HAP-1 (cell line): ENCODE measurements around the gene SCLT1.

Source experiments
- DNase-seq, 2 experiments: peaks; one replicate each; pipeline ENCODE4 v3.0.0-alpha.2; 2016 to 2020; ENCODE audit warnings: low spot score in 2 of 2
- H3K27me3 ChIP-seq: fragments of 250-450 bp; sonication (Bioruptor Pico); 2 replicates; pipeline ENCODE4 v1.5.1; 2020; ENCODE audit warnings: low read depth, mild to moderate bottlenecking, moderate library complexity
- H3K36me3 ChIP-seq: fragments of 250-450 bp; sonication (Bioruptor Pico); replicated peaks from 2 replicates; pipeline ENCODE4 v1.5.1; 2020; ENCODE audit warnings: mild to moderate bottlenecking
- H3K4me1 ChIP-seq: fragments of 250-450 bp; sonication (Bioruptor Pico); 2 replicates; pipeline ENCODE4 v1.5.1; 2020; ENCODE audit warnings: mild to moderate bottlenecking
- H3K4me3 ChIP-seq: fragments of 250-450 bp; sonication (Bioruptor Pico); 2 replicates; pipeline ENCODE4 v1.5.1; 2020; ENCODE audit warnings: mild to moderate bottlenecking, moderate library complexity
- H3K9me3 ChIP-seq: fragments of 250-450 bp; sonication (Bioruptor Pico); 2 replicates; pipeline ENCODE4 v1.5.1; 2020; ENCODE audit warnings: mild to moderate bottlenecking, moderate library complexity
- in situ Hi-C: fragments of 300-500 bp; cut with MboI; formaldehyde crosslinking; loops from 3 replicates; pipeline ENCODE4 v1.14.3; 2020; ENCODE audit warnings: low sequenced_read_pairs, inconsistent platforms, mixed read lengths

Gene SCLT1

GRCh38 chr4:128868758-128869157, 224.6 kb downstream of the SCLT1 start:
- no peaks in the 10 kb centered on the region for H3K27me3 ChIP-seq
- H3K36me3 ChIP-seq, result peaks cover 81% of the 10 kb centered on the region
- no peak for DNase-seq
- H3K4me1 ChIP-seq, result no peaks in the 10 kb centered on the region
- no peak overlapping the region for H3K4me3 ChIP-seq
- no peaks in the 10 kb centered on the region for H3K9me3 ChIP-seq
- in situ Hi-C loops, result loop anchor here (10.0 kb wide), 2 partner anchors 414 to 674 kb away; no protein-coding TSS in a partner anchor

- in situ Hi-C loops, result loop anchor here (10.0 kb wide), 2 partner anchors 412 to 672 kb away; no protein-coding TSS in a partner anchor
These were observed 226.6 kb downstream of the SCLT1 start for GRCh38 chr4:128866691-128867090.

GRCh38 chr4:128866269-128866668, 227.1 kb downstream of the SCLT1 start:
- no peak for DNase-seq
- peaks cover 78% of the 10 kb centered on the region for H3K36me3 ChIP-seq
- no peak overlapping the region for H3K4me3 ChIP-seq
- H3K27me3 ChIP-seq, result no peaks in the 10 kb centered on the region
- in situ Hi-C loops, result loop anchor here (10.0 kb wide), 2 partner anchors 411 to 671 kb away; no protein-coding TSS in a partner anchor
- H3K4me1 ChIP-seq, result no peaks in the 10 kb centered on the region
- no peaks in the 10 kb centered on the region for H3K9me3 ChIP-seq

More at GRCh38 chr4:128866691-128867090, 226.6 kb downstream of the SCLT1 start:
- H3K4me3 ChIP-seq, result no peak overlapping the region
- no peaks in the 10 kb centered on the region for H3K4me1 ChIP-seq
- H3K9me3 ChIP-seq, result no peaks in the 10 kb centered on the region
- no peaks in the 10 kb centered on the region for H3K27me3 ChIP-seq
- peaks cover 77% of the 10 kb centered on the region for H3K36me3 ChIP-seq
- no peak for DNase-seq

GRCh38 chr4:128865132-128865531, 228.2 kb downstream of the SCLT1 start:
- DNase-seq, result no peak
- Histone ChIP-seq H3K4me3 (no peak overlapping the region), H3K4me1 (no peaks in the 10 kb centered on the region), H3K36me3 (peaks cover 79% of the 10 kb centered on the region), H3K9me3 (no peaks in the 10 kb centered on the region), H3K27me3 (no peaks in the 10 kb centered on the region)
- in situ Hi-C loops, result loop anchor here (10.0 kb wide), 2 partner anchors 410 to 670 kb away; no protein-coding TSS in a partner anchor

- peak; percentile 71 to 91 for DNase-seq
- in situ Hi-C loops, result loop anchor here (5.0 to 10.0 kb wide), 3 partner anchors 296 to 669 kb away; no protein-coding TSS in a partner anchor
- Histone ChIP-seq H3K36me3 (peaks cover 77% of the 10 kb centered on the region), H3K4me3 (no peak overlapping the region), H3K4me1 (no peaks in the 10 kb centered on the region), H3K27me3 (no peaks in the 10 kb centered on the region), H3K9me3 (no peaks in the 10 kb centered on the region)
These were observed 229.8 kb downstream of the SCLT1 start for GRCh38 chr4:128863312-128864075.

GRCh38 chr4:128862608-128863311, 230.6 kb downstream of the SCLT1 start:
- in situ Hi-C loops, result loop anchor here (5.0 to 10.0 kb wide), 3 partner anchors 295 to 668 kb away; no protein-coding TSS in a partner anchor
- DNase-seq, result no peak
- no peaks in the 10 kb centered on the region for H3K4me1 ChIP-seq
- no peaks in the 10 kb centered on the region for H3K27me3 ChIP-seq
- H3K9me3 ChIP-seq, result no peaks in the 10 kb centered on the region
- peaks cover 76% of the 10 kb centered on the region for H3K36me3 ChIP-seq
- no peak overlapping the region for H3K4me3 ChIP-seq

GRCh38 chr4:128861856-128862518, 231.4 kb downstream of the SCLT1 start:
- H3K4me1 ChIP-seq, result no peaks in the 10 kb centered on the region
- no peaks in the 10 kb centered on the region for H3K27me3 ChIP-seq
- in situ Hi-C loops, result loop anchor here (5.0 to 10.0 kb wide), 3 partner anchors 295 to 667 kb away; no protein-coding TSS in a partner anchor
- H3K36me3 ChIP-seq, result peaks cover 76% of the 10 kb centered on the region
- DNase-seq, result no peak
- H3K4me3 ChIP-seq, result no peak overlapping the region
- no peaks in the 10 kb centered on the region for H3K9me3 ChIP-seq

- peaks cover 84% of the 10 kb centered on the region for H3K36me3 ChIP-seq
These were observed 233.3 kb downstream of the SCLT1 start for GRCh38 chr4:128859887-128860677.

GRCh38 chr4:128858879-128859671, 234.3 kb downstream of the SCLT1 start:
- H3K4me1 ChIP-seq, result no peaks in the 10 kb centered on the region
- no peaks in the 10 kb centered on the region for H3K9me3 ChIP-seq
- in situ Hi-C loops, result no loop called here
- DNase-seq, result no peak
- H3K27me3 ChIP-seq, result no peaks in the 10 kb centered on the region
- H3K36me3 ChIP-seq, result peaks cover 88% of the 10 kb centered on the region
- no peak overlapping the region for H3K4me3 ChIP-seq

More at GRCh38 chr4:128859887-128860677, 233.3 kb downstream of the SCLT1 start:
- no peak for DNase-seq
- no peaks in the 10 kb centered on the region for H3K4me1 ChIP-seq
- no peaks in the 10 kb centered on the region for H3K9me3 ChIP-seq
- no peak overlapping the region for H3K4me3 ChIP-seq
- no peaks in the 10 kb centered on the region for H3K27me3 ChIP-seq
- in situ Hi-C loops, result loop anchor here (5.0 to 10.0 kb wide), 3 partner anchors 293 to 665 kb away; no protein-coding TSS in a partner anchor

GRCh38 chr4:128856246-128856645, 237.1 kb downstream of the SCLT1 start:
- DNase-seq, result no peak
- H3K4me3 ChIP-seq, result no peak overlapping the region
- no peaks in the 10 kb centered on the region for H3K9me3 ChIP-seq
- no peaks in the 10 kb centered on the region for H3K27me3 ChIP-seq
- H3K4me1 ChIP-seq, result no peaks in the 10 kb centered on the region
- peaks cover 92% of the 10 kb centered on the region for H3K36me3 ChIP-seq
- in situ Hi-C loops, result no loop called here

- Histone ChIP-seq H3K4me3 (no peak overlapping the region), H3K27me3 (no peaks in the 10 kb centered on the region), H3K36me3 (peaks cover 92% of the 10 kb centered on the region), H3K9me3 (no peaks in the 10 kb centered on the region), H3K4me1 (no peaks in the 10 kb centered on the region)
- in situ Hi-C loops, result no loop called here
- DNase-seq, result no peak
These were observed 237.7 kb downstream of the SCLT1 start for GRCh38 chr4:128855621-128856020.

- no peak overlapping the region for H3K4me3 ChIP-seq
- peaks cover 89% of the 10 kb centered on the region for H3K36me3 ChIP-seq
- no peaks in the 10 kb centered on the region for H3K9me3 ChIP-seq
- no peaks in the 10 kb centered on the region for H3K27me3 ChIP-seq
- no peaks in the 10 kb centered on the region for H3K4me1 ChIP-seq
- in situ Hi-C loops, result no loop called here
- DNase-seq, result no peak
These were observed 238.9 kb downstream of the SCLT1 start for GRCh38 chr4:128854433-128854832.
